ENCODE results near the gene DEFB129.
A peak's percentile ranks its signal among the peaks of the same experiment; 100 is the strongest.

DEFB129 gene

DNA sequence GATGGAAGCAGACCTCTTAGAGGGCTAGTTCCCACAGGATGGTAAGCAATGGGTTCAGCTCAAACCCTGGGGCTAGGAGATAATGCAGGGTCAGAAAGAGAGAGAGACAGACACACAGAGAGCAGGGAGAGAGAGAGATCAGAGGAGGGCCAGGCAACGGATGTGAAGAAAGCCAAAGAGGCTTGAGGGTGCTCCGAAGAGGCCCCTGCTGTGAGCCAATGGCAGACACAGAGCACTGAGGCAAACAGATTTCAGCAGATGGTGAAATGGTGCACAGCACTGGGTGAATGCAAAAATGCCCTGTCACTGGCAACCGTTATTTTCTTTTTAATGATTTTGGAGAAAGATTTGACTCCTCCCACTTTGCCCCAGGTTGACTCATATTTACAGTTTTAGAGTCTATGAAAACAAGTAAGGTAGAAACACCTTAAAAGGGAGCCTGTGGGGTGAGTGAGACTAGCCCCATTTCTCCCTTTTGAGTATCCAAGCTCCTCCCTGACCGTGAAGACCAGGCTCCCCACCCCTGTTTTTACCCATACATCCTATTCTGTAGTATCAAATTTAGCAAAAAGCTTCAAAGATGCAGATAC is 31.3 kb downstream of the DEFB129 start:
- no peak overlapping the region for H3K4ac ChIP-seq (ENCODE audit: low read depth in 1 of 2, low read length in 2 of 2)
- no peak overlapping the region for H3K18ac ChIP-seq (ENCODE audit: low read depth in 1 of 2, low read length in 2 of 2)
- no peak overlapping the region for H2BK5ac ChIP-seq (ENCODE audit: low read depth, low read length, poor library complexity, severe bottlenecking)
- no peak overlapping the region for H3K4me2 ChIP-seq (ENCODE audit: low read length, poor library complexity, severe bottlenecking)
- H4K8ac ChIP-seq (ENCODE audit: low read length) = no peak overlapping the region
- H3K79me1 ChIP-seq (replicated peaks; ENCODE audit: low read length, poor library complexity, severe bottlenecking) = no peaks in the 10 kb centered on the region
- no peak overlapping the region for H2AFZ ChIP-seq (ENCODE audit: low read depth, low read length)
- no peak overlapping the region for H4K91ac ChIP-seq (ENCODE audit: low read length)
- no peak overlapping the region for H2AK5ac ChIP-seq (ENCODE audit: low read length, severe bottlenecking)
- no peak overlapping the region for H3K27ac ChIP-seq (ENCODE audit: low read length, poor library complexity, severe bottlenecking)
- H3K9ac ChIP-seq (ENCODE audit: low read length) = no peak overlapping the region
- no peak overlapping the region for H3K23ac ChIP-seq (ENCODE audit: low read length in 2 of 2)
- H3K9me3 ChIP-seq (ENCODE audit: control insufficient read depth, low read length) = no peaks in the 10 kb centered on the region
- no peak overlapping the region for H3K4me3 ChIP-seq (ENCODE audit: insufficient read depth in 1 of 2, low read depth in 1 of 2, low read length in 2 of 2)
- H2BK12ac ChIP-seq (ENCODE audit: low read length in 2 of 2) = no peak overlapping the region
- H2BK120ac ChIP-seq (ENCODE audit: low read depth, low read length) = no peak overlapping the region
- 66% methylated on average over 4 of the region's 4 CpGs for WGBS
- H3K27me3 ChIP-seq (ENCODE audit: control insufficient read depth in 1 of 2, insufficient read depth in 1 of 2, low read length in 2 of 2) = peaks cover 28 to 56% of the 10 kb centered on the region in 2 experiments
- no peak overlapping the region for H2BK15ac ChIP-seq (ENCODE audit: low read depth, poor library complexity, severe bottlenecking)
- DNase-seq = no peak
- H3K14ac ChIP-seq (ENCODE audit: low read length in 2 of 2) = peak overlapping the region in 1 of 2 experiments; percentile 41
- H3K4me1 ChIP-seq (ENCODE audit: control insufficient read depth, insufficient read depth, low read depth, low read length) = no peaks in the 10 kb centered on the region
- no peaks in the 10 kb centered on the region for H3K36me3 ChIP-seq (ENCODE audit: control insufficient read depth in 1 of 2, insufficient read depth in 2 of 2, low read depth in 1 of 2, low read length in 2 of 2)

GRCh38 chr20:258963-259362 is 31.9 kb downstream of the DEFB129 start:
- H2BK120ac ChIP-seq (ENCODE audit: low read depth, low read length) = no peak overlapping the region
- H3K4me3 ChIP-seq (ENCODE audit: insufficient read depth in 1 of 2, low read depth in 1 of 2, low read length in 2 of 2) = no peak overlapping the region
- no peak overlapping the region for H3K9ac ChIP-seq (ENCODE audit: low read length)
- H3K4me1 ChIP-seq (ENCODE audit: control insufficient read depth, insufficient read depth, low read depth, low read length) = no peaks in the 10 kb centered on the region
- H3K79me1 ChIP-seq (replicated peaks; ENCODE audit: low read length, poor library complexity, severe bottlenecking) = no peaks in the 10 kb centered on the region
- no peaks in the 10 kb centered on the region for H3K36me3 ChIP-seq (ENCODE audit: control insufficient read depth in 1 of 2, insufficient read depth in 2 of 2, low read depth in 1 of 2, low read length in 2 of 2)
- H2AFZ ChIP-seq (ENCODE audit: low read depth, low read length) = no peak overlapping the region
- H3K18ac ChIP-seq (ENCODE audit: low read depth in 1 of 2, low read length in 2 of 2) = no peak overlapping the region
- no peak overlapping the region for H2AK5ac ChIP-seq (ENCODE audit: low read length, severe bottlenecking)
- H3K14ac ChIP-seq (ENCODE audit: low read length in 2 of 2) = no peak overlapping the region
- no peak overlapping the region for H2BK5ac ChIP-seq (ENCODE audit: low read depth, low read length, poor library complexity, severe bottlenecking)
- H3K4me2 ChIP-seq (ENCODE audit: low read length, poor library complexity, severe bottlenecking) = no peak overlapping the region
- WGBS = 61% methylated on average over 8 of the region's 8 CpGs
- H4K8ac ChIP-seq (ENCODE audit: low read length) = no peak overlapping the region
- H3K9me3 ChIP-seq (ENCODE audit: control insufficient read depth, low read length) = no peaks in the 10 kb centered on the region
- H2BK15ac ChIP-seq (ENCODE audit: low read depth, poor library complexity, severe bottlenecking) = no peak overlapping the region
- H3K23ac ChIP-seq (ENCODE audit: low read length in 2 of 2) = no peak overlapping the region
- DNase-seq = peak; percentile 30
- H2BK12ac ChIP-seq (ENCODE audit: low read length in 2 of 2) = no peak overlapping the region
- no peak overlapping the region for H3K4ac ChIP-seq (ENCODE audit: low read depth in 1 of 2, low read length in 2 of 2)
- H3K27me3 ChIP-seq (ENCODE audit: control insufficient read depth in 1 of 2, insufficient read depth in 1 of 2, low read length in 2 of 2) = peaks cover 34 to 62% of the 10 kb centered on the region in 2 experiments
- H4K91ac ChIP-seq (ENCODE audit: low read length) = no peak overlapping the region
- no peak overlapping the region for H3K27ac ChIP-seq (ENCODE audit: low read length, poor library complexity, severe bottlenecking)

DNA sequence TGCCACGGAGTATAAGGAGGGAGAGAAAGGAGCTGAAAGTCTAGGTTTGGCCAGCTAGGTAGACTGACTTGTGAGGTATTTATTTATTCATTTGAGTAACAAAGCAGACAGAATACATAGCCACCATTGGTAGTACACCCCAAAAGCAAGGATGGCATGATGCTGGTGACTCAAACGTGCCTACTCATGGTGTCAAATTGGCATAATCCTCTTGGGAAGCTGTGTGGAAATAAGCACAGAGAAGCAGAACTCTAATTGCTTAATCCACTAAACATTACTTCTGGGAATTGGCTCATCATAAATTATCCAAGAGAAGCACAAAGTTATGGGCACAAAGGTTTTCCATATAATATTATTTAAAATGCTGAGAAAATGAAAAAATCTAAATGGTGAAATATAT is 32.9 kb downstream of the DEFB129 start:
- Histone ChIP-seq H4K8ac (ENCODE audit: low read length) (no peak overlapping the region), H3K4me1 (ENCODE audit: control insufficient read depth, insufficient read depth, low read depth, low read length) (no peaks in the 10 kb centered on the region), H3K36me3 (ENCODE audit: control insufficient read depth in 1 of 2, insufficient read depth in 2 of 2, low read depth in 1 of 2, low read length in 2 of 2) (no peaks in the 10 kb centered on the region), H3K23ac (ENCODE audit: low read length in 2 of 2) (no peak overlapping the region), H3K4me3 (ENCODE audit: insufficient read depth in 1 of 2, low read depth in 1 of 2, low read length in 2 of 2) (no peak overlapping the region), H3K79me1 (replicated peaks; ENCODE audit: low read length, poor library complexity, severe bottlenecking) (no peaks in the 10 kb centered on the region), H2AK5ac (ENCODE audit: low read length, severe bottlenecking) (no peak overlapping the region), H2AFZ (ENCODE audit: low read depth, low read length) (no peak overlapping the region), H2BK120ac (ENCODE audit: low read depth, low read length) (no peak overlapping the region), H3K9ac (ENCODE audit: low read length) (no peak overlapping the region), H3K4me2 (ENCODE audit: low read length, poor library complexity, severe bottlenecking) (no peak overlapping the region), H3K4ac (ENCODE audit: low read depth in 1 of 2, low read length in 2 of 2) (no peak overlapping the region), H2BK5ac (ENCODE audit: low read depth, low read length, poor library complexity, severe bottlenecking) (no peak overlapping the region), H2BK12ac (ENCODE audit: low read length in 2 of 2) (no peak overlapping the region), H3K27me3 (ENCODE audit: control insufficient read depth in 1 of 2, insufficient read depth in 1 of 2, low read length in 2 of 2) (peaks cover 35 to 63% of the 10 kb centered on the region in 2 experiments), H3K9me3 (ENCODE audit: control insufficient read depth, low read length) (no peaks in the 10 kb centered on the region), H2BK15ac (ENCODE audit: low read depth, poor library complexity, severe bottlenecking) (no peak overlapping the region), H3K18ac (ENCODE audit: low read depth in 1 of 2, low read length in 2 of 2) (no peak overlapping the region), H3K14ac (ENCODE audit: low read length in 2 of 2) (no peak overlapping the region), H3K27ac (ENCODE audit: low read length, poor library complexity, severe bottlenecking) (no peak overlapping the region), H4K91ac (ENCODE audit: low read length) (no peak overlapping the region)
- WGBS = 43% methylated on average over 1 of the region's 2 CpGs
- no peak for DNase-seq

DNA sequence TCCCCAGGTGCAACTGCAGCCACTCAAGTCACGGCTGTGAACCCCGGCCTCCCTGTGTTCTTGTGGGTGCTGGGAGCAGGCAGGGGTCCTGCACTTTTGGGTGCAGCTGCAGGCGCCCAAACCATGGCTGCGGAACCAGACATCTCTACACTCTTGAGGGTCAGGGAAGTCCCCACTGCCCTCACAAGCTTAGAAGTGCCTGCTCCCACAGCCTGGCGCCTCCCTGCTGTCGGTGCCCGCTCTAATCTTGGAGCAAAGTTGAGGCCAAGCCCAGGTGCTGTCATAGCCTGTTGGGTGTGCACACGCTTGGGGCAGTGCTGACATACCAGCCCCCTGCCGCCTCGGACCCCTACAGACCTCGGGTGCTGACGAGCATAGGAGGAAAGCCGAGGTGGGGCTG is 36.6 kb downstream of the DEFB129 start:
- no peak overlapping the region for H3K4ac ChIP-seq (ENCODE audit: low read depth in 1 of 2, low read length in 2 of 2)
- no peak overlapping the region for H2BK120ac ChIP-seq (ENCODE audit: low read depth, low read length)
- H2AK5ac ChIP-seq (ENCODE audit: low read length, severe bottlenecking) = no peak overlapping the region
- no peak overlapping the region for H3K14ac ChIP-seq (ENCODE audit: low read length in 2 of 2)
- H4K91ac ChIP-seq (ENCODE audit: low read length) = no peak overlapping the region
- H3K9ac ChIP-seq (ENCODE audit: low read length) = no peak overlapping the region
- H4K8ac ChIP-seq (ENCODE audit: low read length) = no peak overlapping the region
- no peak overlapping the region for H3K27ac ChIP-seq (ENCODE audit: low read length, poor library complexity, severe bottlenecking)
- no peak overlapping the region for H2BK12ac ChIP-seq (ENCODE audit: low read length in 2 of 2)
- H3K9me3 ChIP-seq (ENCODE audit: control insufficient read depth, low read length) = no peaks in the 10 kb centered on the region
- DNase-seq = no peak
- no peak overlapping the region for H2BK5ac ChIP-seq (ENCODE audit: low read depth, low read length, poor library complexity, severe bottlenecking)
- no peak overlapping the region for H3K4me2 ChIP-seq (ENCODE audit: low read length, poor library complexity, severe bottlenecking)
- H3K23ac ChIP-seq (ENCODE audit: low read length in 2 of 2) = peak overlapping the region in 1 of 2 experiments; percentile 35
- no peak overlapping the region for H2BK15ac ChIP-seq (ENCODE audit: low read depth, poor library complexity, severe bottlenecking)
- no peak overlapping the region for H2AFZ ChIP-seq (ENCODE audit: low read depth, low read length)
- H3K4me1 ChIP-seq (ENCODE audit: control insufficient read depth, insufficient read depth, low read depth, low read length) = peaks cover 6% of the 10 kb centered on the region
- WGBS = 79% methylated on average over 13 of the region's 13 CpGs
- H3K4me3 ChIP-seq (ENCODE audit: insufficient read depth in 1 of 2, low read depth in 1 of 2, low read length in 2 of 2) = no peak overlapping the region
- peaks cover 21 to 53% of the 10 kb centered on the region in 2 experiments for H3K27me3 ChIP-seq (ENCODE audit: control insufficient read depth in 1 of 2, insufficient read depth in 1 of 2, low read length in 2 of 2)
- H3K36me3 ChIP-seq (ENCODE audit: control insufficient read depth in 1 of 2, insufficient read depth in 2 of 2, low read depth in 1 of 2, low read length in 2 of 2) = no peaks in the 10 kb centered on the region
- no peaks in the 10 kb centered on the region for H3K79me1 ChIP-seq (replicated peaks; ENCODE audit: low read length, poor library complexity, severe bottlenecking)
- H3K18ac ChIP-seq (ENCODE audit: low read depth in 1 of 2, low read length in 2 of 2) = no peak overlapping the region

Data from mesenchymal stem cell (in vitro differentiated cells and primary cell).